HepG2 (cell line): ENCODE results near the gene MPZL3. TPM values are rescaled to one million over a fixed set of nuclear protein-coding genes. Genes with fewer than 3 reads are reported as not detected.

Experiments
- CENPT ChIP-seq: sonication (generic); formaldehyde crosslinking; IDR thresholded peaks from 2 replicates; pipeline ENCODE4 v1.8.0; 2022; ENCODE audit warnings: low read depth, mild to moderate bottlenecking, moderate library complexity, missing genetic modification reagents
- FOXA3 ChIP-seq: IDR thresholded peaks from 2 replicates; pipeline ENCODE4 v1.6.1; 2016; ENCODE audit warnings: missing genetic modification reagents, missing compliant biosample characterization
- GPN1 ChIP-seq: sonication (generic); formaldehyde crosslinking; IDR thresholded peaks from 2 replicates; pipeline ENCODE4 v1.5.1; 2020; ENCODE audit warnings: missing genetic modification reagents, borderline replicate concordance
- IKZF1 ChIP-seq: fragments of 450-650 bp; IDR thresholded peaks from 2 replicates; pipeline ENCODE4 v1.7.1; 2016
- SMAD3 ChIP-seq: sonication (generic); formaldehyde crosslinking; IDR thresholded peaks from 2 replicates; pipeline ENCODE4 v1.4.0; 2020; ENCODE audit warnings: missing genetic modification reagents
- SNAI1 ChIP-seq: sonication (generic); formaldehyde crosslinking; IDR thresholded peaks from 2 replicates; pipeline ENCODE4 v1.5.0; 2020; ENCODE audit warnings: mild to moderate bottlenecking, missing genetic modification reagents, borderline replicate concordance
- SNAPC4 ChIP-seq: sonication (generic); formaldehyde crosslinking; IDR thresholded peaks from 2 replicates; pipeline ENCODE4 v1.4.0; 2020; ENCODE audit warnings: mild to moderate bottlenecking, missing genetic modification reagents
- STAG1 ChIP-seq: sonication (generic); formaldehyde crosslinking; IDR thresholded peaks from 2 replicates; pipeline ENCODE4 v1.4.0; 2020; ENCODE audit warnings: missing genetic modification reagents
- TMF1 ChIP-seq: sonication (generic); formaldehyde crosslinking; IDR thresholded peaks from 2 replicates; pipeline ENCODE4 v1.8.1; 2022; ENCODE audit warnings: low read depth, missing genetic modification reagents
- ZBTB8A ChIP-seq: sonication (generic); formaldehyde crosslinking; IDR thresholded peaks from 2 replicates; pipeline ENCODE4 v1.4.0; 2020; ENCODE audit warnings: mild to moderate bottlenecking, low read depth, missing genetic modification reagents, borderline replicate concordance
- ZNF253 ChIP-seq: sonication (generic); formaldehyde crosslinking; IDR thresholded peaks from 2 replicates; pipeline ENCODE4 v1.8.0; 2022; ENCODE audit warnings: mild to moderate bottlenecking, missing genetic modification reagents, borderline replicate concordance
- ZNF260 ChIP-seq: sonication (generic); formaldehyde crosslinking; IDR thresholded peaks from 2 replicates; pipeline ENCODE4 v1.4.0; 2020; ENCODE audit warnings: missing genetic modification reagents, low read depth, mild to moderate bottlenecking, borderline replicate concordance
- ZNF350 ChIP-seq: sonication (generic); formaldehyde crosslinking; IDR thresholded peaks from 2 replicates; pipeline ENCODE4 v1.4.0; 2020; ENCODE audit warnings: mild to moderate bottlenecking, low read depth, missing genetic modification reagents, borderline replicate concordance
- ZNF616 ChIP-seq: sonication (generic); formaldehyde crosslinking; IDR thresholded peaks from 2 replicates; pipeline ENCODE4 v1.5.0; 2020; ENCODE audit warnings: low read depth, mild to moderate bottlenecking, missing genetic modification reagents
- ZNF709 ChIP-seq: sonication (generic); formaldehyde crosslinking; IDR thresholded peaks from 2 replicates; pipeline ENCODE4 v1.5.0; 2020; ENCODE audit warnings: mild to moderate bottlenecking, missing genetic modification reagents
- ZNF777 ChIP-seq: sonication (generic); formaldehyde crosslinking; IDR thresholded peaks from 2 replicates; pipeline ENCODE4 v1.4.0; 2020; ENCODE audit warnings: missing genetic modification reagents
- ZNF781 ChIP-seq: sonication (generic); formaldehyde crosslinking; IDR thresholded peaks from 2 replicates; pipeline ENCODE4 v1.5.1; 2020; ENCODE audit warnings: borderline replicate concordance, mild to moderate bottlenecking, missing genetic modification reagents; ENCODE audit errors: not compliant biosample characterization
- polyA plus RNA-seq, 8 experiments: library from polyadenylated mRNA; depleted of rRNA in 3 of 8; stranded (reverse) in 7 of 8; unstranded in 1 of 8; fragments of >200 nt; fragmentation: Illumina TruSeq in 4 of 8; extraction: Trizol in 4 of 8; gene quantifications; 2 replicates each; pipeline versions ENCODE4 v1.2.1 to v1.2.3, GENCODE V29; 2011 to 2016; ENCODE audit warnings: low read depth in 4 of 8, missing spikeins in 1 of 8, mixed read lengths in 1 of 8; ENCODE audit not compliant: insufficient read depth in 1 of 8
- total RNA-seq, 5 experiments: library from RNA; depleted of rRNA; stranded (reverse); fragments of >200 nt; fragmentation: Illumina TruSeq; extraction: Trizol; gene quantifications; 2 replicates each; pipeline ENCODE4 v1.2.3, GENCODE V29; 2016; ENCODE audit warnings: low read depth in 1 of 5
- TF ChIP-seq, protein P1 (sequence below): sonication (generic); formaldehyde crosslinking; IDR thresholded peaks from 2 replicates; pipeline ENCODE4 v1.9.0; 2021; ENCODE audit warnings: missing genetic modification reagents, borderline replicate concordance
- TF ChIP-seq, protein P2 (sequence below): IDR thresholded peaks from 2 replicates; pipeline ENCODE4 v1.6.1; 2016; ENCODE audit warnings: missing compliant biosample characterization, missing genetic modification reagents, borderline replicate concordance
- TF ChIP-seq, protein P3 (sequence below): sonication (generic); formaldehyde crosslinking; IDR thresholded peaks from 2 replicates; pipeline ENCODE4 v1.8.1; 2023; ENCODE audit warnings: mild to moderate bottlenecking, missing genetic modification reagents

The MPZL3 gene
- total and polyA plus RNA-seq, 2 of the 13 experiments (the other 11 are each of a cell fraction or from before 2014, with no cell fraction given), result 5.3 to 9.3 TPM

- TF ChIP-seq FOXA3 (CRISPR knock-in tag), result peak; percentile 82
- no peak for TF ChIP-seq ZBTB8A (CRISPR knock-in tag)
- TF ChIP-seq, protein P1, sequence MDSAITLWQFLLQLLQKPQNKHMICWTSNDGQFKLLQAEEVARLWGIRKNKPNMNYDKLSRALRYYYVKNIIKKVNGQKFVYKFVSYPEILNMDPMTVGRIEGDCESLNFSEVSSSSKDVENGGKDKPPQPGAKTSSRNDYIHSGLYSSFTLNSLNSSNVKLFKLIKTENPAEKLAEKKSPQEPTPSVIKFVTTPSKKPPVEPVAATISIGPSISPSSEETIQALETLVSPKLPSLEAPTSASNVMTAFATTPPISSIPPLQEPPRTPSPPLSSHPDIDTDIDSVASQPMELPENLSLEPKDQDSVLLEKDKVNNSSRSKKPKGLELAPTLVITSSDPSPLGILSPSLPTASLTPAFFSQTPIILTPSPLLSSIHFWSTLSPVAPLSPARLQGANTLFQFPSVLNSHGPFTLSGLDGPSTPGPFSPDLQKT (CRISPR knock-in tag), result no peak
- TF ChIP-seq SNAI1 (CRISPR knock-in tag), result no peak
- 0 out of 2 replicates have a peak, but pooled peaks have one; percentile 30 for TF ChIP-seq ZNF253
- no peak for TF ChIP-seq ZNF781 (CRISPR knock-in tag)
- no peak for TF ChIP-seq ZNF777 (CRISPR knock-in tag)
- TF ChIP-seq IKZF1, result no peak
- no peak; the same call in 1 of the 2 replicates for TF ChIP-seq ZNF709 (CRISPR knock-in tag)
- peak; percentile 72; the same call in 1 of the 2 replicates for TF ChIP-seq SMAD3 (CRISPR knock-in tag)
- TF ChIP-seq GPN1 (CRISPR knock-in tag), result no peak
- peak; percentile 94 for TF ChIP-seq ZNF350 (CRISPR knock-in tag)
- TF ChIP-seq ZNF260, result no peak
- peak; percentile 48 for TF ChIP-seq STAG1 (CRISPR knock-in tag)
- TF ChIP-seq ZNF616, result no peak; the same call in none of the 2 replicates
- TF ChIP-seq, protein P2, sequence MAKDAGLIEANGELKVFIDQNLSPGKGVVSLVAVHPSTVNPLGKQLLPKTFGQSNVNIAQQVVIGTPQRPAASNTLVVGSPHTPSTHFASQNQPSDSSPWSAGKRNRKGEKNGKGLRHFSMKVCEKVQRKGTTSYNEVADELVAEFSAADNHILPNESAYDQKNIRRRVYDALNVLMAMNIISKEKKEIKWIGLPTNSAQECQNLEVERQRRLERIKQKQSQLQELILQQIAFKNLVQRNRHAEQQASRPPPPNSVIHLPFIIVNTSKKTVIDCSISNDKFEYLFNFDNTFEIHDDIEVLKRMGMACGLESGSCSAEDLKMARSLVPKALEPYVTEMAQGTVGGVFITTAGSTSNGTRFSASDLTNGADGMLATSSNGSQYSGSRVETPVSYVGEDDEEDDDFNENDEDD (CRISPR knock-in tag), result peak; percentile 61; the same call in 1 of the 2 replicates
- TF ChIP-seq, protein P3, sequence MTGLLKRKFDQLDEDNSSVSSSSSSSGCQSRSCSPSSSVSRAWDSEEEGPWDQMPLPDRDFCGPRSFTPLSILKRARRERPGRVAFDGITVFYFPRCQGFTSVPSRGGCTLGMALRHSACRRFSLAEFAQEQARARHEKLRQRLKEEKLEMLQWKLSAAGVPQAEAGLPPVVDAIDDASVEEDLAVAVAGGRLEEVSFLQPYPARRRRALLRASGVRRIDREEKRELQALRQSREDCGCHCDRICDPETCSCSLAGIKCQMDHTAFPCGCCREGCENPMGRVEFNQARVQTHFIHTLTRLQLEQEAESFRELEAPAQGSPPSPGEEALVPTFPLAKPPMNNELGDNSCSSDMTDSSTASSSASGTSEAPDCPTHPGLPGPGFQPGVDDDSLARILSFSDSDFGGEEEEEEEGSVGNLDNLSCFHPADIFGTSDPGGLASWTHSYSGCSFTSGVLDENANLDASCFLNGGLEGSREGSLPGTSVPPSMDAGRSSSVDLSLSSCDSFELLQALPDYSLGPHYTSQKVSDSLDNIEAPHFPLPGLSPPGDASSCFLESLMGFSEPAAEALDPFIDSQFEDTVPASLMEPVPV, result peak; percentile 78; the same call in 1 of the 2 replicates
- 0 out of 2 replicates have a peak, but pooled peaks have one; percentile 52 for TF ChIP-seq SNAPC4 (CRISPR knock-in tag)
- TF ChIP-seq CENPT (CRISPR knock-in tag), result no peak
- TF ChIP-seq TMF1, result no peak
Measured at GRCh38 chr11:118212131-118212725, 39.9 kb downstream of the MPZL3 start (continued).
